Lower lobe of right lung (tissue), 2 donors: ENCODE data around the gene NMNAT3. TPM values are rescaled to one million over a fixed set of nuclear protein-coding genes. Genes with fewer than 3 reads are reported as not detected.

ENCODE experiments used
- ATAC-seq, 2 donors: fragments of 200-7000 bp; cut with Tn5 transposase; one replicate each; pipeline ENCODE4 v1.9.1; 2020 to 2022; ENCODE audit warnings: mild to moderate bottlenecking in 2 of 2, moderate library complexity in 2 of 2
- DNase-seq: peaks from one replicate; pipeline ENCODE4 v3.0.0-alpha.2; 2020
- H3K27ac ChIP-seq: fragments of 200-600 bp; one replicate; pipeline ENCODE4 v1.8.0; 2022
- H3K27me3 ChIP-seq: fragments of 200-600 bp; one replicate; pipeline ENCODE4 v1.8.0; 2022; ENCODE audit warnings: low read depth
- H3K36me3 ChIP-seq: fragments of 200-600 bp; one replicate; pipeline ENCODE4 v1.8.0; 2022; ENCODE audit warnings: mild to moderate bottlenecking
- H3K4me1 ChIP-seq: fragments of 200-600 bp; one replicate; pipeline ENCODE4 v1.8.0; 2022
- H3K4me3 ChIP-seq: fragments of 200-600 bp; one replicate; pipeline ENCODE4 v1.8.0; 2022; ENCODE audit warnings: mild to moderate bottlenecking
- H3K9me3 ChIP-seq: fragments of 200-600 bp; one replicate; pipeline ENCODE4 v1.8.0; 2022
- CTCF ChIP-seq: fragments of 200-600 bp; IDR thresholded peaks from one replicate; pipeline ENCODE4 v1.8.0; 2022; ENCODE audit warnings: antibody characterized with exemption, mild to moderate bottlenecking
- intact Hi-C: fragments of 100-400 bp; cut with DNase I; formaldehyde crosslinking; loops from one replicate; pipeline ENCODE4 v1.11.0; 2022
- total RNA-seq: library from RNA; stranded (reverse); fragmentation: NEBNext Ultra II Directional; extraction: Animal tissue kit (Norgen Biotek cat#: 25700); gene quantifications from one replicate; pipeline ENCODE4 v1.2.1, GENCODE V29; 2021
- donor health status: DM: no; HTN: yes; CAD: no; lungs with severe emphysema.

NMNAT3 gene
- total RNA-seq, 1 donor from 2014 or later = 5.8 TPM

- no peak for TF ChIP-seq CTCF
- DNase-seq (no peak), ATAC-seq (no peak)
- Histone ChIP-seq H3K27ac (no peak overlapping the region), H3K4me1 (peaks cover 46% of the 10 kb centered on the region), H3K4me3 (no peak overlapping the region), H3K27me3 (no peaks in the 10 kb centered on the region), H3K9me3 (no peaks in the 10 kb centered on the region), H3K36me3 (no peaks in the 10 kb centered on the region)
- intact Hi-C loops = no loop called here
Observed at GRCh38 chr3:139537361-139537760, 140.4 kb downstream of the NMNAT3 start.

- Histone ChIP-seq H3K4me1 (peaks cover 37% of the 10 kb centered on the region), H3K27me3 (no peaks in the 10 kb centered on the region), H3K9me3 (no peaks in the 10 kb centered on the region), H3K4me3 (no peak overlapping the region), H3K27ac (peak overlapping the region; percentile 56), H3K36me3 (no peaks in the 10 kb centered on the region)
- intact Hi-C loops = no loop called here
- no peak for DNase-seq
- peak; percentile 68 to 74 for ATAC-seq
- no peak for TF ChIP-seq CTCF
Observed at GRCh38 chr3:139534992-139535879, 142.5 kb downstream of the NMNAT3 start.

GRCh38 chr3:139534455-139534812 is 143.3 kb downstream of the NMNAT3 start:
- DNase-seq (no peak), ATAC-seq (no peak)
- H3K4me1 ChIP-seq = peaks cover 34% of the 10 kb centered on the region
- no peaks in the 10 kb centered on the region for H3K9me3 ChIP-seq
- no peak overlapping the region for H3K4me3 ChIP-seq
- no peaks in the 10 kb centered on the region for H3K27me3 ChIP-seq
- TF ChIP-seq CTCF = no peak
- H3K27ac ChIP-seq = peak overlapping the region; percentile 56
- H3K36me3 ChIP-seq = no peaks in the 10 kb centered on the region
- intact Hi-C loops = no loop called here

- DNase-seq = no peak
- no peaks in the 10 kb centered on the region for H3K27me3 ChIP-seq
- no peak for ATAC-seq
- H3K27ac ChIP-seq = peak overlapping the region; percentile 56
- H3K36me3 ChIP-seq = no peaks in the 10 kb centered on the region
- H3K4me3 ChIP-seq = no peak overlapping the region
- H3K9me3 ChIP-seq = no peaks in the 10 kb centered on the region
- H3K4me1 ChIP-seq = peaks cover 34% of the 10 kb centered on the region
- intact Hi-C loops = no loop called here
- no peak for TF ChIP-seq CTCF
Observed at GRCh38 chr3:139533781-139534454, 143.9 kb downstream of the NMNAT3 start.

- peaks cover 34% of the 10 kb centered on the region for H3K4me1 ChIP-seq
- intact Hi-C loops = no loop called here
- H3K27me3 ChIP-seq = no peaks in the 10 kb centered on the region
- no peaks in the 10 kb centered on the region for H3K36me3 ChIP-seq
- no peak overlapping the region for H3K27ac ChIP-seq
- ATAC-seq (no peak), DNase-seq (no peak)
- no peaks in the 10 kb centered on the region for H3K9me3 ChIP-seq
- no peak overlapping the region for H3K4me3 ChIP-seq
- no peak for TF ChIP-seq CTCF
Observed at GRCh38 chr3:139532976-139533375, 144.8 kb downstream of the NMNAT3 start.
